ENCODE measurements around the gene THPO.
A peak's percentile ranks its signal among the peaks of the same experiment; 100 is the strongest.
"Not testable (repeated sequence)": the region's sequence is repeated elsewhere in the genome, so short reads cannot be mapped to it uniquely, and the experiment has no call there.

The THPO gene

DNA sequence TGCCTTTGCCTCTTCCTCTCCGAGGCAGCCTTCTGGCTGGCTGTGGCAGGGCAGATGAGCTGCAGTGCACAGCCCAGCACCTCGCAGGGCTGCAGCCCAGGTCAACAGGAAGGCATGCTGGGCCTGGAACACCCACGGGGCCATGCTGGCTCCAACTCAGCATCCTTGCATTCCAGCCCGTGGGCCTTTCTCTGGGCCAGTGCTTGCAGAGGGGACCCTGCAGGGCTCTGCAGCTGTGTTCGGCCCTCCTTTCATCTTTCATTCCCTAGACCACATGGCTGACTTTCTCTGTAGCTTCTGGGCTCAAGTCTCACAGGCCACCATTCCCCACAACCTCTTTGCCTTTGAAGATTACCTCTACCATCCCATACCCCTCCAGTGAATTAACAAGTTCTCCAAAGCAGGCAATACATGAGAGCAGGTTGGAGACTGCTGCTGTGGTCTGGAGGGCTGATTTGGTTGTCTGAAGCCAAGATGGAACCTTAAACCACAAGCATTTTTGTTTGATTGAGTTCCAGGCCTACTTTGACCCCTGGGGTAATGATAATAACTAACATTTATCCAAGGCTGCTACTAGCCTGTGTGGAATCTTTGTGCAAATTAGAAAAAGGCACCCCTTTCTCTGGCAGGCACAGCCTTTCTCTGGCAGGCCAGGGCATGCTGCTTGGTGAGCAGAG, 34.7 kb downstream of the THPO start:
- Histone ChIP-seq H3K4me2 (ENCODE audit: low read length) (no peak overlapping the region), H3K27me3 (ENCODE audit: control insufficient read depth, low read length) (peaks cover 3% of the 10 kb centered on the region; the same call in 1 of the 2 replicates), H3K27ac (ENCODE audit: low read depth, low read length) (no peak overlapping the region), H4K20me1 (ENCODE audit: control insufficient read depth, insufficient read depth, low read depth, low read length) (no peaks in the 10 kb centered on the region), H3K4me1 (ENCODE audit: control insufficient read depth, low read length) (peaks cover 7% of the 10 kb centered on the region; the same call in 1 of the 2 replicates), H3K9me2 (replicated peaks; ENCODE audit: control insufficient read depth, low read length) (no peaks in the 10 kb centered on the region), H3K4me3 (ENCODE audit: low read length) (no peak overlapping the region), H3F3A (ENCODE audit: control insufficient read depth, insufficient read depth) (no peaks in the 10 kb centered on the region), H3K9me3 (ENCODE audit: control insufficient read depth, insufficient read depth, low read length) (no peaks in the 10 kb centered on the region), H3K36me3 (ENCODE audit: control insufficient read depth, low read length) (no peaks in the 10 kb centered on the region), H3K79me2 (ENCODE audit: control insufficient read depth, low read length) (no peaks in the 10 kb centered on the region)
- TF ChIP-seq, protein P1, sequence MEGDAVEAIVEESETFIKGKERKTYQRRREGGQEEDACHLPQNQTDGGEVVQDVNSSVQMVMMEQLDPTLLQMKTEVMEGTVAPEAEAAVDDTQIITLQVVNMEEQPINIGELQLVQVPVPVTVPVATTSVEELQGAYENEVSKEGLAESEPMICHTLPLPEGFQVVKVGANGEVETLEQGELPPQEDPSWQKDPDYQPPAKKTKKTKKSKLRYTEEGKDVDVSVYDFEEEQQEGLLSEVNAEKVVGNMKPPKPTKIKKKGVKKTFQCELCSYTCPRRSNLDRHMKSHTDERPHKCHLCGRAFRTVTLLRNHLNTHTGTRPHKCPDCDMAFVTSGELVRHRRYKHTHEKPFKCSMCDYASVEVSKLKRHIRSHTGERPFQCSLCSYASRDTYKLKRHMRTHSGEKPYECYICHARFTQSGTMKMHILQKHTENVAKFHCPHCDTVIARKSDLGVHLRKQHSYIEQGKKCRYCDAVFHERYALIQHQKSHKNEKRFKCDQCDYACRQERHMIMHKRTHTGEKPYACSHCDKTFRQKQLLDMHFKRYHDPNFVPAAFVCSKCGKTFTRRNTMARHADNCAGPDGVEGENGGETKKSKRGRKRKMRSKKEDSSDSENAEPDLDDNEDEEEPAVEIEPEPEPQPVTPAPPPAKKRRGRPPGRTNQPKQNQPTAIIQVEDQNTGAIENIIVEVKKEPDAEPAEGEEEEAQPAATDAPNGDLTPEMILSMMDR (IDR thresholded peaks at IDR 0.05; ENCODE audit: low read depth, low read length, poor library complexity, severe bottlenecking) = no peak
- no peak for TF ChIP-seq EZH2phosphoT487 (IDR thresholded peaks at IDR 0.05; ENCODE audit: borderline replicate concordance, low read length)

DNA sequence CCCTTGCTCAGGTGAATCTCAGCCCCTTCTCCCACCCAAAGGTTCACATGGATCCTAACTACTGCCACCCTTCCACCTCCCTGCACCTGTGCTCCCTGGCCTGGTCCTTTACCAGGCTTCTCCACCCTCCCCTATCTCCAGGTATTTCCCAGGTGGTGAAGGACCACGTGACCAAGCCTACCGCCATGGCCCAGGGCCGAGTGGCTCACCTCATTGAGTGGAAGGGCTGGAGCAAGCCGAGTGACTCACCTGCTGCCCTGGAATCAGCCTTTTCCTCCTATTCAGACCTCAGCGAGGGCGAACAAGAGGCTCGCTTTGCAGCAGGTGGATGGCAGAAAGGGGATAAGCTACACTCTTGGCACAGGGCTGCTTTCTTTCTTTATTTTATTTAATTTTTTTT, 36.1 kb downstream of the THPO start:
- peaks cover 1% of the 10 kb centered on the region for H4K20me1 ChIP-seq (ENCODE audit: control insufficient read depth, insufficient read depth, low read depth, low read length)
- H3K4me1 ChIP-seq (ENCODE audit: control insufficient read depth, low read length) = peaks cover 10% of the 10 kb centered on the region; the same call in 1 of the 2 replicates
- no peaks in the 10 kb centered on the region for H3K36me3 ChIP-seq (ENCODE audit: control insufficient read depth, low read length)
- no peaks in the 10 kb centered on the region for H3K79me2 ChIP-seq (ENCODE audit: control insufficient read depth, low read length)
- H3K9me3 ChIP-seq (ENCODE audit: control insufficient read depth, insufficient read depth, low read length) = no peaks in the 10 kb centered on the region
- TF ChIP-seq, protein P1 (IDR thresholded peaks at IDR 0.05; ENCODE audit: low read depth, low read length, poor library complexity, severe bottlenecking) = no peak
- TF ChIP-seq EZH2phosphoT487 (IDR thresholded peaks at IDR 0.05; ENCODE audit: borderline replicate concordance, low read length) = no peak
- H3K4me2 ChIP-seq (ENCODE audit: low read length) = no peak overlapping the region
- peaks cover 3% of the 10 kb centered on the region; the same call in 1 of the 2 replicates for H3K27me3 ChIP-seq (ENCODE audit: control insufficient read depth, low read length)
- no peaks in the 10 kb centered on the region for H3K9me2 ChIP-seq (replicated peaks; ENCODE audit: control insufficient read depth, low read length)
- H3K27ac ChIP-seq (ENCODE audit: low read depth, low read length) = no peak overlapping the region
- H3K4me3 ChIP-seq (ENCODE audit: low read length) = no peak overlapping the region
- H3F3A ChIP-seq (ENCODE audit: control insufficient read depth, insufficient read depth) = peaks cover 5% of the 10 kb centered on the region; the same call in 1 of the 2 replicates

DNA sequence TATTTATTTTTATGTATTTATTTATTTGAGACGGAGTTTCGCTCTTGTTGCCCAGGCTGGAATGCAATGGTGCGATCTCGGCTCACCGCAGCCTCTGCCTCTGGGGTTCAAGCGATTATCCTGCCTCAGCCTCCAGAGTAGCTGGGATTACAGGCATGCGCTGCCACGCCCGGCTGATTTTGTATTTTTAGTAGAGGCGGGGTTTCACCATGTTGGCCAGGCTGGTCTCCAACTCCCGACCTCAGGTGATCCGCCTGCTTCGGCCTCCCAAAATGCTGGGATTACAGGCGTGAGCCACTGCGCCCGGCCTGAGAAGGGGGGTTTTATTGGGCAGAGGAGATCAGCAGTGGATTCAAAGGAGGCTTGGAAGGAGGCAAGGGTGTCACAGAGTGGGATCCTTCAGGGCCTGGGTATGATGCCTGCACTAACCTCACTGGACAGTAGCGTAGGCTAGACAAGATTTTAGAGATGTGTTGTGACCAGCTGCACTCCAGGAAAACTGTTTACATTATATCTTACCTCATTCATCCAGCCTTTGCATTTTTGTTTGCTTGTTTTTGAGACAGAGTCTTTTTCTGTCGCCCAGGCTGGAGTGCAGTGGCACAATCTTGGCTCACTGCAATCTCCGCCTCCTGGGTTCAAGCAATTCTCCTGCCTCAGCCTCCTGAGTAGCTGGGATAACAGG, 38.4 kb downstream of the THPO start:
- H3K4me3 ChIP-seq (ENCODE audit: low read length); H3K79me2 ChIP-seq (ENCODE audit: control insufficient read depth, low read length); H4K20me1 ChIP-seq (ENCODE audit: control insufficient read depth, insufficient read depth, low read depth, low read length); H3K9me3 ChIP-seq (ENCODE audit: control insufficient read depth, insufficient read depth, low read length); H3K27me3 ChIP-seq (ENCODE audit: control insufficient read depth, low read length); H3K27ac ChIP-seq (ENCODE audit: low read depth, low read length); H3K9me2 ChIP-seq (replicated peaks; ENCODE audit: control insufficient read depth, low read length); H3K4me2 ChIP-seq (ENCODE audit: low read length): not testable (repeated sequence)
- Histone ChIP-seq H3K36me3 (ENCODE audit: control insufficient read depth, low read length) (peaks cover 11% of the 10 kb centered on the region), H3F3A (ENCODE audit: control insufficient read depth, insufficient read depth) (peaks cover 14% of the 10 kb centered on the region), H3K4me1 (ENCODE audit: control insufficient read depth, low read length) (peaks cover 22% of the 10 kb centered on the region)

DNA sequence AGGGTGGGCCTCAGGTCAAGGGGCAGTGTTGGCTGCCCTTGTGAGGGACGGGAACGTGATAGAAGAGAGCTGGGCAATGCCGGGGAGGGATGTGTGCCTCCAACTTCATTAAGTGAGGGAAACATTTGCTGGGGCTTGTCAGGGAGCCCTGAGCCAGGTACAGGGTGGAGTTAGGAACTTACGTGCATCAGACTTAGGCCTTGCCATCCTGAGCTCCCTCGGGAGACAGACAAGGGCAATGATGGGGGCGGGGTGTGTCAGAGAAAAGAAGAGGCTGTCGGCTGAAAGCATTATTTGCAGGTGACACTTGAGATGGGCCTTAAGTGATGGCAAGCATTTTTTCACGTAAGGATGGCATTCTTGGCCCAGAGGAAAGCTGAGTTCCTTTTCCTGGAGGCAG, 39.0 kb downstream of the THPO start:
- peaks cover 11% of the 10 kb centered on the region for H4K20me1 ChIP-seq (ENCODE audit: control insufficient read depth, insufficient read depth, low read depth, low read length)
- no peak overlapping the region for H3K27ac ChIP-seq (ENCODE audit: low read depth, low read length)
- H3F3A ChIP-seq (ENCODE audit: control insufficient read depth, insufficient read depth) = peaks cover 19% of the 10 kb centered on the region
- peaks cover 16% of the 10 kb centered on the region for H3K36me3 ChIP-seq (ENCODE audit: control insufficient read depth, low read length)
- H3K9me2 ChIP-seq (replicated peaks; ENCODE audit: control insufficient read depth, low read length) = no peaks in the 10 kb centered on the region
- H3K4me1 ChIP-seq (ENCODE audit: control insufficient read depth, low read length) = peaks cover 22% of the 10 kb centered on the region
- H3K79me2 ChIP-seq (ENCODE audit: control insufficient read depth, low read length) = no peaks in the 10 kb centered on the region
- no peak overlapping the region for H3K4me3 ChIP-seq (ENCODE audit: low read length)
- TF ChIP-seq EZH2phosphoT487 (IDR thresholded peaks at IDR 0.05; ENCODE audit: borderline replicate concordance, low read length) = no peak
- TF ChIP-seq, protein P1 (IDR thresholded peaks at IDR 0.05; ENCODE audit: low read depth, low read length, poor library complexity, severe bottlenecking) = no peak
- H3K4me2 ChIP-seq (ENCODE audit: low read length) = peak overlapping the region; percentile 33
- H3K27me3 ChIP-seq (ENCODE audit: control insufficient read depth, low read length) = peaks cover 3% of the 10 kb centered on the region; the same call in 1 of the 2 replicates
- H3K9me3 ChIP-seq (ENCODE audit: control insufficient read depth, insufficient read depth, low read length) = no peaks in the 10 kb centered on the region

Data from DOHH2 (cell line).